ENCODE results near the gene GNAO1.

GNAO1 gene

GRCh38 chr16:56309008-56309407, 117.7 kb downstream of the GNAO1 start:
- intact Hi-C loops (cut with DNase I; ENCODE audit: low total_unique reads): no loop called here
- no peaks in the 10 kb centered on the region for H3K27me3 ChIP-seq
- TF ChIP-seq CTCF (IDR thresholded peaks at IDR 0.05): no peak
- H3K27ac ChIP-seq: no peak overlapping the region
- no peak for DNase-seq
- H3K4me3 ChIP-seq: no peak overlapping the region
- H3K4me1 ChIP-seq: no peaks in the 10 kb centered on the region
- no peaks in the 10 kb centered on the region for H3K9me3 ChIP-seq
- no peaks in the 10 kb centered on the region for H3K36me3 ChIP-seq

GRCh38 chr16:56310690-56311089, 119.4 kb downstream of the GNAO1 start:
- intact Hi-C loops (cut with DNase I; ENCODE audit: low total_unique reads): no loop called here
- no peak overlapping the region for H3K27ac ChIP-seq
- no peaks in the 10 kb centered on the region for H3K4me1 ChIP-seq
- DNase-seq: no peak
- H3K9me3 ChIP-seq: no peaks in the 10 kb centered on the region
- H3K27me3 ChIP-seq: no peaks in the 10 kb centered on the region
- H3K4me3 ChIP-seq: no peak overlapping the region
- H3K36me3 ChIP-seq: no peaks in the 10 kb centered on the region
- no peak for TF ChIP-seq CTCF (IDR thresholded peaks at IDR 0.05)

GRCh38 chr16:56311208-56312027, 120.1 kb downstream of the GNAO1 start:
- Histone ChIP-seq H3K36me3 (no peaks in the 10 kb centered on the region), H3K27ac (no peak overlapping the region), H3K4me3 (no peak overlapping the region), H3K9me3 (no peaks in the 10 kb centered on the region), H3K27me3 (no peaks in the 10 kb centered on the region), H3K4me1 (no peaks in the 10 kb centered on the region)
- TF ChIP-seq CTCF (IDR thresholded peaks at IDR 0.05): no peak
- DNase-seq: no peak
- intact Hi-C loops (cut with DNase I; ENCODE audit: low total_unique reads): no loop called here

- TF ChIP-seq CTCF (IDR thresholded peaks at IDR 0.05): no peak
- no peaks in the 10 kb centered on the region for H3K36me3 ChIP-seq
- intact Hi-C loops (cut with DNase I; ENCODE audit: low total_unique reads): no loop called here
Measured at GRCh38 chr16:56312028-56312300, 120.7 kb downstream of the GNAO1 start.

GRCh38 chr16:56312556-56312955, 121.3 kb downstream of the GNAO1 start:
- Histone ChIP-seq H3K27ac (no peak overlapping the region), H3K27me3 (no peaks in the 10 kb centered on the region), H3K36me3 (no peaks in the 10 kb centered on the region), H3K4me3 (no peak overlapping the region), H3K4me1 (no peaks in the 10 kb centered on the region), H3K9me3 (no peaks in the 10 kb centered on the region)
- no peak for DNase-seq
- intact Hi-C loops (cut with DNase I; ENCODE audit: low total_unique reads): no loop called here
- no peak for TF ChIP-seq CTCF (IDR thresholded peaks at IDR 0.05)

More at GRCh38 chr16:56312028-56312300, 120.7 kb downstream of the GNAO1 start:
- Histone ChIP-seq H3K27me3 (no peaks in the 10 kb centered on the region), H3K4me3 (no peak overlapping the region), H3K27ac (no peak overlapping the region), H3K4me1 (no peaks in the 10 kb centered on the region), H3K9me3 (no peaks in the 10 kb centered on the region)
- no peak for DNase-seq
